BJ (cell line): ENCODE measurements around the gene ADGRG3. TPM values are rescaled to one million over a fixed set of nuclear protein-coding genes. Genes with fewer than 3 reads are reported as not detected.
"Not testable (repeated sequence)": the region's sequence is repeated elsewhere in the genome, so short reads cannot be mapped to it uniquely, and the experiment has no call there.

ENCODE experiments used
- CTCF ChIA-PET: fragments of 350-600 bp; formaldehyde crosslinking; extraction: SDS; loops from one replicate; lab custom pipeline; 2021; ENCODE audit warnings: antibody characterized with exemption, inconsistent platforms; lab: Yijun Ruan, JAX
- POLR2A ChIA-PET: fragments of 300-600 bp; sonication (Branson Sonifier 250); formaldehyde crosslinking; extraction: SDS; loops from one replicate; lab custom pipeline; 2021; ENCODE audit warnings: antibody characterized with exemption; lab: Charles Lee
- DNase-seq: peaks from one replicate; pipeline ENCODE4 v3.0.0-alpha.2; 2011; ENCODE audit warnings: low read depth
- H3K27me3 ChIP-seq: 2 replicates; pipeline ENCODE4 v1.6.0; 2011; ENCODE audit warnings: low read length; ENCODE audit not compliant: control insufficient read depth, insufficient read depth
- H3K36me3 ChIP-seq: 2 replicates; pipeline ENCODE4 v1.5.1; 2011; ENCODE audit warnings: low read length; ENCODE audit not compliant: control insufficient read depth, insufficient read depth
- H3K4me3 ChIP-seq: 2 replicates; pipeline ENCODE4 v1.5.1; 2011; ENCODE audit warnings: low read depth, mild to moderate bottlenecking, control low read depth, low read length
- polyA plus RNA-seq: library from polyadenylated mRNA; depleted of rRNA; stranded (reverse); fragments of >200 nt; gene quantifications from 2 replicates; pipeline ENCODE4 v1.2.3, GENCODE V29; 2011
- TF ChIP-seq, protein P1 (sequence below): IDR thresholded peaks from 2 replicates; pipeline ENCODE4 v1.5.1; 2011; ENCODE audit warnings: low read depth, mild to moderate bottlenecking, control low read depth, inconsistent platforms, low read length, moderate library complexity; ENCODE audit not compliant: insufficient read depth

Gene ADGRG3
- polyA plus RNA-seq, 1 experiment = not detected

GRCh38 chr16:57667526-57668262 lies 412 bp upstream of the ADGRG3 start:
- no peak overlapping the region for H3K4me3 ChIP-seq
- H3K27me3 ChIP-seq = peaks cover 2% of the 10 kb centered on the region; the same call in 1 of the 2 replicates
- ChIA-PET CTCF (interaction anchor here (0.7 to 1.0 kb wide), 2 partner anchors 18 to 102 kb away, joined by 3 read pairs; no protein-coding TSS in a partner anchor), POLR2A (no interaction called here)
- H3K36me3 ChIP-seq = no peaks in the 10 kb centered on the region
- DNase-seq = no peak
- TF ChIP-seq, protein P1, sequence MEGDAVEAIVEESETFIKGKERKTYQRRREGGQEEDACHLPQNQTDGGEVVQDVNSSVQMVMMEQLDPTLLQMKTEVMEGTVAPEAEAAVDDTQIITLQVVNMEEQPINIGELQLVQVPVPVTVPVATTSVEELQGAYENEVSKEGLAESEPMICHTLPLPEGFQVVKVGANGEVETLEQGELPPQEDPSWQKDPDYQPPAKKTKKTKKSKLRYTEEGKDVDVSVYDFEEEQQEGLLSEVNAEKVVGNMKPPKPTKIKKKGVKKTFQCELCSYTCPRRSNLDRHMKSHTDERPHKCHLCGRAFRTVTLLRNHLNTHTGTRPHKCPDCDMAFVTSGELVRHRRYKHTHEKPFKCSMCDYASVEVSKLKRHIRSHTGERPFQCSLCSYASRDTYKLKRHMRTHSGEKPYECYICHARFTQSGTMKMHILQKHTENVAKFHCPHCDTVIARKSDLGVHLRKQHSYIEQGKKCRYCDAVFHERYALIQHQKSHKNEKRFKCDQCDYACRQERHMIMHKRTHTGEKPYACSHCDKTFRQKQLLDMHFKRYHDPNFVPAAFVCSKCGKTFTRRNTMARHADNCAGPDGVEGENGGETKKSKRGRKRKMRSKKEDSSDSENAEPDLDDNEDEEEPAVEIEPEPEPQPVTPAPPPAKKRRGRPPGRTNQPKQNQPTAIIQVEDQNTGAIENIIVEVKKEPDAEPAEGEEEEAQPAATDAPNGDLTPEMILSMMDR = no peak

- Histone ChIP-seq H3K4me3 (no peak overlapping the region), H3K36me3 (no peaks in the 10 kb centered on the region), H3K27me3 (peaks cover 11% of the 10 kb centered on the region)
- ChIA-PET POLR2A (no interaction called here), CTCF (no interaction called here)
- TF ChIP-seq, protein P1 = no peak
- no peak for DNase-seq
Measured at GRCh38 chr16:57668630-57669475, 747 bp downstream of the ADGRG3 start.

- CTCF ChIA-PET = no interaction called here
- DNase-seq = no peak
- peaks cover 17% of the 10 kb centered on the region for H3K27me3 ChIP-seq
- H3K36me3 ChIP-seq = no peaks in the 10 kb centered on the region
- TF ChIP-seq, protein P1 = no peak
- POLR2A ChIA-PET = no interaction called here
- no peak overlapping the region for H3K4me3 ChIP-seq
Measured at GRCh38 chr16:57669476-57670162, 1.5 kb downstream of the ADGRG3 start.

DNA sequence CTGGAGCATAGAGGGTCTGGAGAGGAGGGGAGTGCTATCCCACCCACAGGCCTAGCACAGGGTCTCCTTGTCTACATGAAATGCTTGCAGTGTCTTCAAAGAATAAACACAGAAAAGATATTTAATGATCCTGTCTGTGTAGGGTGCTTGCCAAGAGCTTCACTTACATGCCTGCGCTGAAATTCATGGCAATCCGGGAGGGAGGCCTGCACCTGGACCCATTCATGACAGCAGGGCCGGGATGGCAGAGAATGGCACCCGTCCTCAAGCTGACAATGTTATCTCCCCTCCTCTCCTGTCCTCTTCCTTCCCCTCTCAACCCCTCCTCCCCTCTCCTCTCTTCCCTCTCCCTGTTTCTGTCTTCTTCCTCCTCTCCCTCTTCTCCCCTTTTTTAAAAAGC lies 2.1 kb downstream of the ADGRG3 start:
- peaks cover 17% of the 10 kb centered on the region for H3K27me3 ChIP-seq
- no peak overlapping the region for H3K4me3 ChIP-seq
- no peak for DNase-seq
- TF ChIP-seq, protein P1 = no peak
- ChIA-PET CTCF (no interaction called here), POLR2A (no interaction called here)
- no peaks in the 10 kb centered on the region for H3K36me3 ChIP-seq

- H3K4me3 ChIP-seq, POLR2A ChIA-PET, DNase-seq, H3K36me3 ChIP-seq: not testable (repeated sequence)
- CTCF ChIA-PET = interaction anchor here (0.9 kb wide), 1 partner anchor 12 kb away, joined by 3 read pairs; no protein-coding TSS in a partner anchor
- H3K27me3 ChIP-seq = peaks cover 18% of the 10 kb centered on the region
Measured at GRCh38 chr16:57671451-57671850, 3.3 kb downstream of the ADGRG3 start.
